Stimulated activated CD8-positive, alpha-beta memory T cell treated with anti-CD3 and anti-CD28 coated beads, Interleukin-4, amount 100 ng/mL, for 1 hour (primary cell): Measurements from ENCODE around the gene ADORA2A.

Source experiments
- DNase-seq, 2 donors: peaks; one replicate each; pipeline ENCODE4 v3.0.0-alpha.2; 2020; ENCODE audit warnings: low read depth in 2 of 2, low spot score in 1 of 2

Gene ADORA2A

GRCh38 chr22:24445481-24446259 is 18.3 kb downstream of the ADORA2A start:
- no peak for DNase-seq

DNA sequence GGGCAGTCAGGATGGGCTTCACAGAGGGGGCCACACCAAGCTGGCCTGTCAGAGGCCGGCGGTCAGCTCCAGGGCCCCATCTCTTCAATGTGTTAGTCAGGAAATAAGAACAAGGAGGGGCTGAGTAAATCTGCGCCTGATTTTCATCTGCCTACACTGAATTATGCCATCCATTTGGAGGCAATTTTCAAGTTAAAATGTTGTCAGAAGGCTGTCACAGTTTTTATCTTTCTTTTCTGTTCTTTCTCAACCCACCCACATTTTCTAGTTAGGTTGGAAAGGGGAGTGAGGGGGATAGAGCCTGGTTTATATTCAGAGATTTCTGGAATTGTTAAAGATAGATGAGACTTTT is 18.8 kb downstream of the ADORA2A start:
- DNase-seq = no peak

DNA sequence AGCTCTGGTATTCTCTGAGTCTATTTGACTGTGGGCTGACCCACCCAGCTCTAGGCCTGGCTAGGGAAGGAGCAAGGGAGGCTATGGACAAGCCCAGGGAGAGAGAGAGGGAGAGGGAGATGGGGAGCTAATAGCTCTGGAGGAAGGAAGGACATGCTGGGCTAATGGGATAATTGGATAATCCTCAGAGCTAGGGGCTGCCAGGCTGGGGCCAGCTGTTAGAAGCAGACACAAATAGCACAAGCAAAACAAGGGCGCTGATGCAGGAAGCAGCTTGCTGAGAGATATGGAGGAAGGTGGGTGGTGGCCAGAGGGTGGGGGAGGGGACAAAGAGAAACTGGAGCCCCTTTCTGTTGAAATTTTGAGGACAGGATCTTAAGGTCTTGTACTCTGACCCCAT is 23.2 kb downstream of the ADORA2A start:
- DNase-seq = no peak

DNA sequence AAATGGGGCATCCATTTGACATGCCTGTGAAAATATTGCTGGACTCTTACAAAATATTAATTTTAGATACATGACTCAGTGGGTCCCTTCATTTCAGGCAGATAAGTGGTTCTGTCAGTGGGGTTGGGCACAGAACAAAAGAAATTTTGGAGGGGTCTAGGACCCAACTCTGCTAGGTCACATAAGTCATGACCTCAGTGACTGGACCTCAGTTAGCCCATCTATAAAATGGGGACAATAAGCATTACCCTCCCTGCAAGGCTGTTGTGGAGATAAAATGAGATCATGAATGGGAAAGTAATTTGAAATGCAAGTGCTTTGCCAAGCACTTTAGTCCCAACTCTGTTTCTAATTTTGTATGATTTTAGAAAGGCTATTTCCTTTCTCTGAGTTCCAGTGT is 23.8 kb downstream of the ADORA2A start:
- no peak for DNase-seq

- no peak for DNase-seq
Observed at GRCh38 chr22:24453853-24454252, 26.5 kb downstream of the ADORA2A start.

DNA sequence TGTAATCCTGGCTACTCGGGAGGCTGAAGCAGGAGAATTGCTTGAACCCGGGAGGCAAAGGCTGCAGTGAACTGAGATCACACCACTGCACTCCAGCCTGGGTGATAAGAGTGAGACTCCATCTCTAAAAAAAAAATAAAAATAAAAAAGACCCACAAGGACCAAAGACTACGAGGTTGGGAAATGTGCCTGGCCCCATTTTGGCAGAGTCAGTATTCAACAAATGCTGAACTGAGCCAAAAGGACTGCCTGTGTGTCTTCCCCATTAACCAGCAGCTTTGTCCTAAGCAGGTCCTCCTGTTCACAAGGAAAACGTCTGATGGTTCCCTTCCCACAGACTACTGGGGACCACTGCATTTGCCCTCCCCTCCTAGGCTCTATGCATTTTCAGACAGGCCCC is 27.6 kb downstream of the ADORA2A start:
- no peak for DNase-seq

DNA sequence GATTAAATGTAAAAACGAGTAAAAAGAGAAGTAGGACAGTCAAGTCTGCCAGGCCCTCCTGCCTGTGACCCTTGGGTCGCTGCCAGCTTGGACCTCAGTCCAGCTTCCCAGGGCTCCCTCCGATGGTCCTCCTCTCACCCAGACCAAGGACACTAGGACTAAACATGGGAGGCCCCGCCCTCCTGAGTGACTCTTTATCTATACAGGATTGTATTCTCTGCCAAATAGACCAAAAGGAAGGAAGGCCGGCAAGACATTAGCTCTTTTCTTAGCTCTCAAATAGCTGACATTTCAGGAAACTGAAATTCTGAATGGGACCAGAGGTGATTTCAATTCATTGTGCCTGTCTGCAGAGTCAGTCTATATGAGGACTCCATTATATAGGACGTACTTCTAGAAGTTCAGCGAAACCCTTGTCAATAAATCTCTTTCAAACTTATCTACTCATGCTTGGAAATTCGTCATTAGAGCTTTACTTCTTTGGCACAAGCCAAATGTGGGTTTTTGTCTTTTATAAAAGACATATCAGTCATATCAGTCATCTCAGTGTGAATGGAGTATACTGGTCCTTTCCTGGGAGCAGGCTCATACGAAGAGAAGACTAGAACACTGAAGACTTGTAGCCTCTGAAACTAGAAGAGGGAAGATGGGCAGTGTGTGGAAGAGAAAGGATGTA is 28.5 kb downstream of the ADORA2A start:
- DNase-seq = no peak

- no peak for DNase-seq
Observed at GRCh38 chr22:24457894-24458420, 30.6 kb downstream of the ADORA2A start.

DNA sequence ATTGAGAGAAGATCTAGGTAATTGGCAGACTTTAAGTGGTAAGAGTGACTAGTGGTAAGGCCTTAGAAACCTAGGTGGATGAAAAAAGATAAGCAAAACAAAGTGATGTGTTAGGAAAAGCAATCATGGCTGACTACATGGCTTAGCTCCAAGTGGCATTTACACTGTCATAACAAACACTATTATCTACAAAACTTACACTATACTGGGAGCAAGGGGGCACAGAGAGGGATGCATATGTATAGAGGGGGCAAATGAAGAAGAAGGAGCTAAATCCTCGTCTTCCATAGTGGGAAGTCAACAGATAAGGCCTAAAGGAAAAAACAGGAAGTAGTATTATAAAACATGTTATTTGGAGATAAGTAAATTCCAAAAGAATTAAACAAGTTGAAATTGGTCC is 32.5 kb downstream of the ADORA2A start:
- DNase-seq = no peak

GRCh38 chr22:24460418-24461089 is 33.2 kb downstream of the ADORA2A start:
- DNase-seq = no peak

DNA sequence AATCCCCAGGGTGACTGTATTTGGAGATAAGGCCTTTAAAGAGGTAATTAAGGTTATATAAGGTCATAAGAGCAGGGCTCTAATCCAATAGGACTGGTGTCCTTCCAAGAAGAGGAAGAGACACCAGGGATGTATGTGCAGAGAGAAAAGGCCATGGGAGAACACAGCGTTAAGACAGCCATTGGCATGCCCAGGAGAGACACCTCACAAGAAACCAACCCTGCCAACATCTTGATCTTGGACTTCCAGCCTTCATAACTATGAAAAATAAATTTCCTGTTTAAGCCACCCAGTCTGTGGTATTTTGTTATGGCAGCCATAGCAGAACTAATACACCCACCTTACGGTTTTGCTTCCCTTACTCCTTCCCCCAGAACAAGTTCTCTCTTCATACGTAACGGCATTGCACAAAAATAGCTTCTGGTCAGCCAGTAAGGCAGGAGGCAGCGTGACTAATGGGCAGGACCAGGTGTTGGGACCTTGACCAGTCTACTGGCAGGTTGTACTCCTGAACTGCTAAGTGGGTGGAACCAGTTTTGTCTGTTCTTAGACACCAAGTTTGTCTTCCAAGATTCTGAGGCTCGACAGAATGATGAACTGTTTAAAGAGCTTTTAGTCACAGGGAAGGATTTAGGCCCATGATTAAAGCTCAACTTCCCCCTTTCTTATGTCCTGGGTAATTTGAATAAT is 35.8 kb downstream of the ADORA2A start:
- no peak for DNase-seq

GRCh38 chr22:24465566-24465965 is 38.2 kb downstream of the ADORA2A start:
- no peak for DNase-seq

- DNase-seq = no peak
Observed at GRCh38 chr22:24465975-24466374, 38.6 kb downstream of the ADORA2A start.

DNA sequence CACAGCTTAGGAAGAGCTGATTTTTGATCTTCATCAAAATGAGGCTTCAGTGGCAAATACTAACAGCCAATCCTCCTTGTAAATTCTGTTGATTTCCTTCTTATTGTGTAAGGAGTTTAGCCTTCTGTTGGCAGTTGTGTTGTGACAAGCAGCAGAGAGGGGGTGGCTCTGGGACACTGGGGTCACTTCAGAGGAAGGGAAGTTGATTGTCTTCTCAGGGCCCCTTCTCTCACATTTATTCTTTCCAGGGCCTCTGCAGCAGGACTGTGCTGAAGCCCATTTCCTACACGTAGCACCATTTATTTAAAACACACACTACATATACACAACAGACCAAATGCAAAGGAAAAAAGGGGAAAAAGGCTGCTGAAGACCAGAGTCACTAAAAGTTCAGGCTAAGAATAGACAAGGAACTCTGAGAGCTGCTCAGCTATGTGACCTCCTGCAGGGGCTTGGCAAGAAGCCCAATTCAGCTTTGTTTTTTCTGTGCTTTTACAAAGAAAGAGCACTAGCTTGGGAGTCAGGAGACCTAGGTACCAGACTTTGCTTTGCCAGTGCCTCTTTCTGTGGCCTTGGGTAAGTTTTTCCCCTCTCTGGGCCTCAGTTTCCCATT is 39.4 kb downstream of the ADORA2A start:
- DNase-seq = no peak

- no peak for DNase-seq
Observed at GRCh38 chr22:24467340-24467739, 39.9 kb downstream of the ADORA2A start.

DNA sequence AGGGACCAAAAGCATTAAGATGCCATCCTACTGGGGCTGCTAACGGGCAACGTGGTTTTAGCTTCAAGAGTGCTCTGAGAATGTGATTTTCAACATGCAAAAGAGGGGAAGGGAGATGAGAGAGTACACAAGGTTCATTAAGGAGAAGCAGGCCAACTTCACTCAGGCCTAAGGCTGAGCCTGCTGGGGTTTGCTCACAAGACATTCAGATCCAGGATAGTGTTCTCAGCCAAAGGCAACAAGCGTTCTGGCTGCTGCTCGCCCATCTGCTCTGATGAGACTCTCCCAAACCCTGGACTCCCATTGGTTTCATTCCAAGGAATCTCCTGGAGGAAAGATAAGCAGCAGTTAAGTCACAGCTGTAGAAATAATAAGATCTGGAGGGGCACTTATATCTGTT is 44.2 kb downstream of the ADORA2A start:
- DNase-seq = no peak

GRCh38 chr22:24473284-24473683 is 45.9 kb downstream of the ADORA2A start:
- no peak for DNase-seq

DNA sequence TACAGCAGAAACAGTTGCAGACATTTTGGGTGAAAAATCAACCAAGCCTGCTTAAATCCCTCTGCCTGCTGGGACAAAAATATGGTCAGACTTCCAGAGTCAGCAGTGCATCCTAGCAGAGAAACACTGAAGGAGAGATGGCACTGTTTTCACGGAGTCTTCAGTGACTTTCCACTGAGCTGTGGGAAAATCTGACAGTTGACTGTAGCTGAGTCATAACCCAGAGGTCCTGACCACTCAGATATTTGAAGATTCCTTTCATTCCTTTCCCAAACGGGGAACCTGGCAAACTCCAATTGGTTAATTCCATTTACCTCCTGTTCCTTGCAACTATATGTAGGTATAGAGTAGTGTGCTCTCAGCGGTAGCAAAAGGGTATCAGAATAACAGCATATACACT is 46.8 kb downstream of the ADORA2A start:
- DNase-seq = no peak

DNA sequence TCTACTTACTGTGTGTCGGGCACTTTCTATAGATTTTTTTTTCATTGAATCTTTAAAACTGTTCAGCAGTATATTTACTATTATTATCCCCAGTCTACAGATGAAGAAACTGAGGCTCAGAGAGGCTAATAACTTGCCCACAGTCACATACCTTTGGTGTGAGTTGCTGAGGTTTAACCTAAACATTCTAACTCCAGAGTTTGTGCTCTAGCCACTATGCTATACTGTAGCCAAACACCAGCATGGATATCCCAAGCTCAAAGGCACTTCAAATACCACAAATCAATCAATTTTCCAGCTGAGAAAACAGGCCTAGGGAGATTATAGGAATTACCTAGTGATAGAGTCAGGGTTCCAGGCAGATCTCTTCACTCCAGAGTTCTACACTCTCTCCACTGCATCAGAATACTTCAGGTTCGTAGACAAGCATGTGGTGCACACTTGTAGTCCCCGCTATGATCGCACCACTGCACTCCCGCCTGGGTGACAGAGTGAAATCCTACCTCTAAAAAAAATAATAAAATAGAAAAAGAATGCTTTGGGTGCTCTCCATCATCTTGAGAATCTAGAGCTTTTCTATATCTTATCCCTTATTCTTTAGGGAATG is 47.4 kb downstream of the ADORA2A start:
- no peak for DNase-seq

DNA sequence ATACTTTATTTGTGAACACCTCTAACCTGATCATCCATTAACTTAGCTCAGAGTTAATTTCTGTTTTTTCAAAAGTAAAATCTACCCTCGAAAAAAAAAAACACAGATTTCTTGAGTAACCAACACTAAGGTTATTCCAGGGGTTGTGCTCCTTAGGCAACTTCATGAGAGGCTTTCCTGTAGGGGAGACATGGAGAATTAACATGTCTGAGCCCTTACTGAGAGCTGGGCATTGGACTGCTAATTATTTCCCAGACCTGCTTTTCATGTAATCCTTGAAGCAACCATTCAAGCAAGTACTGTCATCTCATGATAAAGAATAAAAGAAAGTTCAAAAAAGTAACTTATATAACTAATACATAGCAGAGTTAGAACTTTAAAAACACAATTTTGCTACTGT is 54.2 kb downstream of the ADORA2A start:
- DNase-seq = no peak

GRCh38 chr22:24482575-24482974 is 55.2 kb downstream of the ADORA2A start:
- no peak for DNase-seq
